ENCODE data around the gene TEX29.

Gene TEX29

DNA sequence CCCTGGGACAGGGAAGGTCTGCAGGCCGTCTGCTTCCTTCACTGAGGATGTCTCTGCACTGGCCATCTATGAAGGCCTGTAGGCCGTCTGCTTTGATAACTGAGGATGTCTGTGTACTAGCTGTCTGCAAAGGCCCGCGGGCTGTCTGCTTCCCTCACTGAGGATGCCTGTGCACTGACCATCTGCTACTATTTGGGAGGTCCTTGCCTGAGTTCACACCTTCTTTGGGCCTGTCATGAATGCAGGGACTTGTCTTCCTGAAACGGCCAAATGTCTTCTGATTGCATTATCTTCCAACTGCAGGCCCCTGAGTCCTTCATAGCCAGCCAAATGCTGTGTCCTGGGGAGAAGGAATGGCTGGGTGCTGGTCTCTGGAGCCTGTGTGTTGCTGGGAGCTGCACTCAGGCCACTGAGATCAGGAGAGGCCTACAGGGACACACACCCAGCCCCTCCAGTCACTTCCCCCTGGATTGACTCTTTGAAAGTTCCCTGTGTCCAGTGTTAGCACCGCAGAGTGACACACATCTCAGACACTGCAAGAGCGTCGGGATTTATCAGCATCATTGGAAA, 72.9 kb downstream of the TEX29 start:
- DNase-seq (ENCODE audit: low read depth in 3 of 3) = no peak

Measured in stimulated activated CD4-positive, alpha-beta T cell treated with anti-CD3 and anti-CD28 coated beads, TNF-alpha, amount 100 ng/mL, for 48 hours (primary cell).